ENCODE measurements around the gene MED16.

GRCh38 chr19:892243-892893, 619 bp downstream of the MED16 start:
- TF ChIP-seq, protein P1, sequence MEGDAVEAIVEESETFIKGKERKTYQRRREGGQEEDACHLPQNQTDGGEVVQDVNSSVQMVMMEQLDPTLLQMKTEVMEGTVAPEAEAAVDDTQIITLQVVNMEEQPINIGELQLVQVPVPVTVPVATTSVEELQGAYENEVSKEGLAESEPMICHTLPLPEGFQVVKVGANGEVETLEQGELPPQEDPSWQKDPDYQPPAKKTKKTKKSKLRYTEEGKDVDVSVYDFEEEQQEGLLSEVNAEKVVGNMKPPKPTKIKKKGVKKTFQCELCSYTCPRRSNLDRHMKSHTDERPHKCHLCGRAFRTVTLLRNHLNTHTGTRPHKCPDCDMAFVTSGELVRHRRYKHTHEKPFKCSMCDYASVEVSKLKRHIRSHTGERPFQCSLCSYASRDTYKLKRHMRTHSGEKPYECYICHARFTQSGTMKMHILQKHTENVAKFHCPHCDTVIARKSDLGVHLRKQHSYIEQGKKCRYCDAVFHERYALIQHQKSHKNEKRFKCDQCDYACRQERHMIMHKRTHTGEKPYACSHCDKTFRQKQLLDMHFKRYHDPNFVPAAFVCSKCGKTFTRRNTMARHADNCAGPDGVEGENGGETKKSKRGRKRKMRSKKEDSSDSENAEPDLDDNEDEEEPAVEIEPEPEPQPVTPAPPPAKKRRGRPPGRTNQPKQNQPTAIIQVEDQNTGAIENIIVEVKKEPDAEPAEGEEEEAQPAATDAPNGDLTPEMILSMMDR (IDR thresholded peaks at IDR 0.05; ENCODE audit: insufficient read depth, low read depth, low read length) = no peak
- no peak for TF ChIP-seq EZH2 (IDR thresholded peaks at IDR 0.05; ENCODE audit: insufficient read depth, low read length)

Data from astrocyte (in vitro differentiated cells and primary cell).